Measurements from ENCODE around the gene ZHX3.

DNA sequence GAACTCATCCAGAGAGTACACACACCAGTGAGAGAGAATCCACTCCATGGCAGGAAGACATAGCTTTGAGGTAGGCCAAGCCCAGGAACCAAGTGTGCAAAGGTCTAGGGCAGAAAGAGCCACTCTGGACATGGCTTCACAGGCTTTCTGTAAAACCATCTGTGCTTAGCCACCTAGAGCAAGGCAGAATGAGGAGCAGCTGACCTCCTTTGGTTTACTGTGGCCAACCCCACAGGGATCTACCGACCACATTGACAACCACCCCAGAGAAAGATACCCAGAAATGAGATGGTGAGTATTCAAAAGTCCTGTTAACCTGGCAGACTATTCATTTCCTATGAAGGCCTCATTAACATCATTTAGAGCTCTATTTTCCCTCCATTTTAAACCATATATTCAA, 10.5 kb downstream of the ZHX3 start:
- TF ChIP-seq, protein P1, sequence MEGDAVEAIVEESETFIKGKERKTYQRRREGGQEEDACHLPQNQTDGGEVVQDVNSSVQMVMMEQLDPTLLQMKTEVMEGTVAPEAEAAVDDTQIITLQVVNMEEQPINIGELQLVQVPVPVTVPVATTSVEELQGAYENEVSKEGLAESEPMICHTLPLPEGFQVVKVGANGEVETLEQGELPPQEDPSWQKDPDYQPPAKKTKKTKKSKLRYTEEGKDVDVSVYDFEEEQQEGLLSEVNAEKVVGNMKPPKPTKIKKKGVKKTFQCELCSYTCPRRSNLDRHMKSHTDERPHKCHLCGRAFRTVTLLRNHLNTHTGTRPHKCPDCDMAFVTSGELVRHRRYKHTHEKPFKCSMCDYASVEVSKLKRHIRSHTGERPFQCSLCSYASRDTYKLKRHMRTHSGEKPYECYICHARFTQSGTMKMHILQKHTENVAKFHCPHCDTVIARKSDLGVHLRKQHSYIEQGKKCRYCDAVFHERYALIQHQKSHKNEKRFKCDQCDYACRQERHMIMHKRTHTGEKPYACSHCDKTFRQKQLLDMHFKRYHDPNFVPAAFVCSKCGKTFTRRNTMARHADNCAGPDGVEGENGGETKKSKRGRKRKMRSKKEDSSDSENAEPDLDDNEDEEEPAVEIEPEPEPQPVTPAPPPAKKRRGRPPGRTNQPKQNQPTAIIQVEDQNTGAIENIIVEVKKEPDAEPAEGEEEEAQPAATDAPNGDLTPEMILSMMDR (IDR thresholded peaks at IDR 0.05), result no peak
- TF ChIP-seq POLR2A (IDR thresholded peaks at IDR 0.05), result no peak
